Measurements from ENCODE around the gene PACRG. TPM values are rescaled to one million over a fixed set of nuclear protein-coding genes. Genes with fewer than 3 reads are reported as not detected.

PACRG gene
- total and polyA plus RNA-seq, 2 donors (not counting 3 experiments of a cell fraction or from before 2014, with no cell fraction given): 0.08 TPM; not detected in 1

DNA sequence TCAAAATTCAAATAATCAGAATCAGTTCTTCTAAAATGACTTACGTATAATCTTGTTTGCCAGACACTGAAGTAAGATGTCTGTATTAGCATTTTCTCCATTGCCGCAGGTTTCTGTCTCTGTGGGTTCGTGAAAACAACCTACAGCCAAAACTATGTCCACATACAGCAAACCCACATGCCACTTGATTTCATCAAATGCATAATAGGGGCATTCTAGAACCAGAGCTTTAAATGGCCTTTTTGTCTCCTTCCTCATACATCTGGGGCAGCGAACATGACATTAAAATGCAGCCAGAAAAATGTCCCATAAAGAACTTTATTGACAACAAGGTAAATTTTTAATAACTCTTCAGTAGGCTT is 596.5 kb downstream of the PACRG start:
- CTCF ChIA-PET: interaction anchor here (2.0 kb wide), 1 partner anchor 9 kb away, joined by 6 read pairs; no protein-coding TSS in a partner anchor
- no peak overlapping the region for H3K4me2 ChIP-seq (ENCODE audit: insufficient read depth, low read length)
- no TSS peak for BruUV-seq (replicated peaks)

GRCh38 chr6:163324688-163325389 is 597.1 kb downstream of the PACRG start:
- Histone ChIP-seq H3K4me2 (ENCODE audit: insufficient read depth, low read length) (no peak overlapping the region), H3K79me2 (ENCODE audit: control insufficient read depth, insufficient read depth, low read length) (no peaks in the 10 kb centered on the region), H3K36me3 (ENCODE audit: control insufficient read depth in 2 of 2, extremely low read depth in 1 of 2, insufficient read depth in 2 of 2, low read length in 2 of 2) (no peaks in the 10 kb centered on the region), H3K27me3 (ENCODE audit: control insufficient read depth in 2 of 2, insufficient read depth in 2 of 2, low read length in 2 of 2) (peaks cover 0 to 2% of the 10 kb centered on the region in 2 experiments), H3K9me3 (replicated peaks; ENCODE audit: control insufficient read depth, insufficient read depth, low read length) (no peaks in the 10 kb centered on the region), H3K27ac (ENCODE audit: insufficient read depth, low read depth, low read length) (no peak overlapping the region), H2AFZ (ENCODE audit: low read depth, low read length) (peak overlapping the region; percentile 57), H3K4me3 (replicated peaks in 1 of 3; ENCODE audit: insufficient read depth in 1 of 3, low read depth in 1 of 3, low read length in 3 of 3) (no peak overlapping the region), H3K9me1 (replicated peaks; ENCODE audit: control insufficient read depth, extremely low read depth, insufficient read depth, low read length) (no peaks in the 10 kb centered on the region), H3K4me1 (ENCODE audit: control insufficient read depth, extremely low read depth, insufficient read depth, low read length) (peaks cover under 1% of the 10 kb centered on the region), H4K20me1 (replicated peaks; ENCODE audit: control insufficient read depth, extremely low read depth, insufficient read depth, low read length) (no peaks in the 10 kb centered on the region), H3K9ac (replicated peaks; ENCODE audit: extremely low read depth, insufficient read depth, low read length) (no peak overlapping the region)
- no peak for FAIRE-seq
- DNase-seq (ENCODE audit: low read depth, low spot score): peak; percentile 29
- dilution Hi-C loops (cut with MboI; ENCODE audit: extremely low pct_ligation_motif_present, low sequenced_read_pairs): no loop called here
- no TSS peak for BruUV-seq (replicated peaks)
- intact Hi-C loops (cut with micrococcal nuclease): no loop called here
- no peak for TF ChIP-seq POLR2AphosphoS5 (IDR thresholded peaks at IDR 0.05; ENCODE audit: insufficient read depth, low read depth, low read length)
- TF ChIP-seq CTCF (IDR thresholded peaks at IDR 0.05; ENCODE audit: extremely low read depth in 1 of 2, insufficient read depth in 1 of 2, low read depth in 1 of 2, low read length in 2 of 2): no peak
- no peak for TF ChIP-seq POLR2A (IDR thresholded peaks at IDR 0.05; ENCODE audit: low read depth, low read length)
- TF ChIP-seq JUN (IDR thresholded peaks at IDR 0.05; ENCODE audit: borderline replicate concordance, insufficient read depth, insufficient read length, low read depth): no peak
- TF ChIP-seq MAX (IDR thresholded peaks at IDR 0.05; ENCODE audit: insufficient read depth, insufficient read length): no peak
- no peak for TF ChIP-seq GATA2 (IDR thresholded peaks at IDR 0.05; ENCODE audit: insufficient read depth, insufficient read length, low read depth, low read length)
- TF ChIP-seq FOS (IDR thresholded peaks at IDR 0.05; ENCODE audit: borderline replicate concordance, insufficient read depth, low read length): no peak
- no peak for TF ChIP-seq EZH2 (IDR thresholded peaks at IDR 0.05; ENCODE audit: borderline replicate concordance, low read depth, low read length, severe bottlenecking)
- no peak for TF ChIP-seq MYC (IDR thresholded peaks at IDR 0.05; ENCODE audit: low read depth, low read length)
- ChIA-PET POLR2A (interaction anchor here (0.5 kb wide), 1 partner anchor 9 kb away, joined by 4 read pairs; no protein-coding TSS in a partner anchor), CTCF (interaction anchor here (0.8 to 2.0 kb wide), 3 partner anchors 9 to 32 kb away, joined by 3 to 6 read pairs (median 3); no protein-coding TSS in a partner anchor)

More for the DNA sequence above, 596.5 kb downstream of the PACRG start:
- Histone ChIP-seq H3K27me3 (ENCODE audit: control insufficient read depth in 2 of 2, insufficient read depth in 2 of 2, low read length in 2 of 2) (peaks cover 0 to 2% of the 10 kb centered on the region in 2 experiments), H3K9me1 (replicated peaks; ENCODE audit: control insufficient read depth, extremely low read depth, insufficient read depth, low read length) (no peaks in the 10 kb centered on the region), H3K4me3 (replicated peaks in 1 of 3; ENCODE audit: insufficient read depth in 1 of 3, low read depth in 1 of 3, low read length in 3 of 3) (no peak overlapping the region), H3K9ac (replicated peaks; ENCODE audit: extremely low read depth, insufficient read depth, low read length) (no peak overlapping the region), H2AFZ (ENCODE audit: low read depth, low read length) (no peak overlapping the region), H4K20me1 (replicated peaks; ENCODE audit: control insufficient read depth, extremely low read depth, insufficient read depth, low read length) (no peaks in the 10 kb centered on the region), H3K79me2 (ENCODE audit: control insufficient read depth, insufficient read depth, low read length) (no peaks in the 10 kb centered on the region), H3K27ac (ENCODE audit: insufficient read depth, low read depth, low read length) (no peak overlapping the region), H3K4me1 (ENCODE audit: control insufficient read depth, extremely low read depth, insufficient read depth, low read length) (no peaks in the 10 kb centered on the region), H3K9me3 (replicated peaks; ENCODE audit: control insufficient read depth, insufficient read depth, low read length) (no peaks in the 10 kb centered on the region), H3K36me3 (ENCODE audit: control insufficient read depth in 2 of 2, extremely low read depth in 1 of 2, insufficient read depth in 2 of 2, low read length in 2 of 2) (no peaks in the 10 kb centered on the region)
- POLR2A ChIA-PET: no interaction called here
- no peak for DNase-seq (ENCODE audit: low read depth, low spot score)
- intact Hi-C loops (cut with micrococcal nuclease) (no loop called here), dilution Hi-C loops (cut with MboI; ENCODE audit: extremely low pct_ligation_motif_present, low sequenced_read_pairs) (no loop called here)
- FAIRE-seq: no peak
- TF ChIP-seq JUN (IDR thresholded peaks at IDR 0.05; ENCODE audit: borderline replicate concordance, insufficient read depth, insufficient read length, low read depth) (no peak), POLR2AphosphoS5 (IDR thresholded peaks at IDR 0.05; ENCODE audit: insufficient read depth, low read depth, low read length) (no peak), FOS (IDR thresholded peaks at IDR 0.05; ENCODE audit: borderline replicate concordance, insufficient read depth, low read length) (no peak), MAX (IDR thresholded peaks at IDR 0.05; ENCODE audit: insufficient read depth, insufficient read length) (no peak), MYC (IDR thresholded peaks at IDR 0.05; ENCODE audit: low read depth, low read length) (no peak)
